ENCODE data around the gene C20orf204. TPM values are rescaled to one million over a fixed set of nuclear protein-coding genes. Genes with fewer than 3 reads are reported as not detected.

C20orf204 gene
- total RNA-seq, 4 donors from 2014 or later = 0.17 to 1.6 (median 0.32) TPM

DNA sequence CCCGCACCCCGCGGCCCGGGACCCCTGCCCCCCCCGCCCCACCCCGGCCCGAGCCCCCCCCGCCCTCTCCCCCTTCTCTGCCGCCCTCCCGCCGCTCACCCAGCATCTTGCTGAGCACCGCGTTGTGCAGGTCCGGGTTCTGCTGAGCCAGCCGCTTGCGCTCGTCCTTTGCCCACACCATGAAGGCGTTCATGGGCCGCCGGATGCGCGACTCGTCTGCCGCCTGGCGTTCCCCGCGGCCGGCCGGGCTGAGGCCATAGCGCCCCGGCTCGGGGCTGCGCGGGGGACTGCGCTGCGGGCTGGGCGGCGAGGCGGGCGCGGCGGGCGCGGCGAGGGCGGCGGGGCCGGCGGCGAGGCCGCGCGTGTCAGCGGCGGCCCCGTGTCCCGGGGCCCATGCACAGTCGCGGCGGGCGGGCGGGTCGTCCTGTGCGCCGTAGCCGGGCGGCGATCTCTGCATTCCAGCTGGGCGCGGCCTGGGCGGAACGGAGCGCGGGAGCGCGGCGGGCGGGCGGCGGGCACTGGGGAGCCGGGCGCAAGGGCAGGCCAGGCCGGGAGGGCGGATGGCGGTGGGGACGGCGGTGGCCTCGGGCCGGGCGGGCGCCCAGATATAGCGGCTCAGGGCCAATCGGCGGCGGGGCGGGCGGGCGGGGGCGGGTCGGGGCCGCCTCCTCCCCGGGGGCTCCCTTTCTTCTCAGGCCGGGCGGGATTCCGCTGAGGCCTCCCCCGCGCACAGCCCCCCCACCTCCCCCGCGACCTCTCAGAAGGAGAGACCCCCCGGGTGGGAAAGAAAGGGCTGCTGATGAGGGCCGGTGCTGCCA lies 13.3 kb downstream of the C20orf204 start, which contains the start of gene SOX18:
SOX18 (minus strand) TSS at position 580 of the 818 bp plus-strand sequence; CDS start at position 457, 123 bp downstream.
- Histone ChIP-seq H3K4me3 (peak within 1 kb of the TSS; percentile 45 to 57 (median 46)), H3K9me3 (no peaks in the 10 kb centered on the region), H3K27me3 (peaks cover 0 to 100% (median 36%) of the 10 kb centered on the region in 4 donors), H3K36me3 (peaks cover 0 to 21% (median 0%) of the 10 kb centered on the region in 4 donors), H3K4me1 (peaks cover 15 to 58% (median 40%) of the 10 kb centered on the region in 4 donors), H3K27ac (replicated peaks in 1 of 4) (peak within 1 kb of the TSS; percentile 57 to 77 (median 74))
- 2% methylated on average over 12 of the region's 111 CpGs for WGBS
- DNase-seq (ENCODE audit: extremely low spot score) = no peak
- intact Hi-C loops (cut with DNase I) = no loop called here
- TF ChIP-seq POLR2AphosphoS5 (IDR thresholded peaks at IDR 0.05) = peak in 1 of 2 donors; percentile 46
- TF ChIP-seq POLR2A (IDR thresholded peaks at IDR 0.05; ENCODE audit: low read depth) = no peak

DNA sequence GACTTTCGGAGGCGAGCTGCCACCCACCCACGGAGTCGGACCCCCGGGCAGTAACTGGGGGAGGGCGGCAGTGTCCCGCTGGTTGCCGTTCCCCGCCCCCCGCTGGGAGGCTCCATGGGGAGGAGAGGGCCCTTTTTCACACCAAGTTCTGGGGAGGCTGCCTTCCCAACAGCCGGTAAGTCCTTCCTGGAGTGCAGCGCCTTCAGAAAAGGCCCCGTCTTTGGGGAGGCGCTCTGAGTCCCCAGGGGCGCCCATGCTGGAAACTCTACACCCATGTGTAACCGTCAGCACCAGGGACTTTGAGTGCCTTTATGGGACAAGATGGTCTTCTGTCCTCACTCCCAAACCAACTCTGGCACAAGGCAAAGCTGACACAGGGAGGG lies 13.9 kb downstream of the C20orf204 start:
- H3K27ac ChIP-seq (replicated peaks in 1 of 4) = peak overlapping the region; percentile 57 to 77 (median 74)
- TF ChIP-seq POLR2A (IDR thresholded peaks at IDR 0.05; ENCODE audit: low read depth) = no peak
- TF ChIP-seq POLR2AphosphoS5 (IDR thresholded peaks at IDR 0.05) = no peak
- TF ChIP-seq, protein P1, sequence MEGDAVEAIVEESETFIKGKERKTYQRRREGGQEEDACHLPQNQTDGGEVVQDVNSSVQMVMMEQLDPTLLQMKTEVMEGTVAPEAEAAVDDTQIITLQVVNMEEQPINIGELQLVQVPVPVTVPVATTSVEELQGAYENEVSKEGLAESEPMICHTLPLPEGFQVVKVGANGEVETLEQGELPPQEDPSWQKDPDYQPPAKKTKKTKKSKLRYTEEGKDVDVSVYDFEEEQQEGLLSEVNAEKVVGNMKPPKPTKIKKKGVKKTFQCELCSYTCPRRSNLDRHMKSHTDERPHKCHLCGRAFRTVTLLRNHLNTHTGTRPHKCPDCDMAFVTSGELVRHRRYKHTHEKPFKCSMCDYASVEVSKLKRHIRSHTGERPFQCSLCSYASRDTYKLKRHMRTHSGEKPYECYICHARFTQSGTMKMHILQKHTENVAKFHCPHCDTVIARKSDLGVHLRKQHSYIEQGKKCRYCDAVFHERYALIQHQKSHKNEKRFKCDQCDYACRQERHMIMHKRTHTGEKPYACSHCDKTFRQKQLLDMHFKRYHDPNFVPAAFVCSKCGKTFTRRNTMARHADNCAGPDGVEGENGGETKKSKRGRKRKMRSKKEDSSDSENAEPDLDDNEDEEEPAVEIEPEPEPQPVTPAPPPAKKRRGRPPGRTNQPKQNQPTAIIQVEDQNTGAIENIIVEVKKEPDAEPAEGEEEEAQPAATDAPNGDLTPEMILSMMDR (IDR thresholded peaks at IDR 0.05) = no peak
- no peak for TF ChIP-seq EP300 (IDR thresholded peaks at IDR 0.05)
- DNase-seq (ENCODE audit: extremely low spot score) = no peak
- H3K9me3 ChIP-seq = no peaks in the 10 kb centered on the region
- intact Hi-C loops (cut with DNase I) = no loop called here
- H3K36me3 ChIP-seq = peaks cover 0 to 21% (median 0%) of the 10 kb centered on the region in 4 donors
- H3K4me3 ChIP-seq = peak overlapping the region; percentile 45 to 57 (median 46)
- peaks cover 0 to 100% (median 36%) of the 10 kb centered on the region in 4 donors for H3K27me3 ChIP-seq
- peaks cover 15 to 61% (median 41%) of the 10 kb centered on the region in 4 donors for H3K4me1 ChIP-seq
- 21% methylated on average over 11 of the region's 16 CpGs for WGBS

DNA sequence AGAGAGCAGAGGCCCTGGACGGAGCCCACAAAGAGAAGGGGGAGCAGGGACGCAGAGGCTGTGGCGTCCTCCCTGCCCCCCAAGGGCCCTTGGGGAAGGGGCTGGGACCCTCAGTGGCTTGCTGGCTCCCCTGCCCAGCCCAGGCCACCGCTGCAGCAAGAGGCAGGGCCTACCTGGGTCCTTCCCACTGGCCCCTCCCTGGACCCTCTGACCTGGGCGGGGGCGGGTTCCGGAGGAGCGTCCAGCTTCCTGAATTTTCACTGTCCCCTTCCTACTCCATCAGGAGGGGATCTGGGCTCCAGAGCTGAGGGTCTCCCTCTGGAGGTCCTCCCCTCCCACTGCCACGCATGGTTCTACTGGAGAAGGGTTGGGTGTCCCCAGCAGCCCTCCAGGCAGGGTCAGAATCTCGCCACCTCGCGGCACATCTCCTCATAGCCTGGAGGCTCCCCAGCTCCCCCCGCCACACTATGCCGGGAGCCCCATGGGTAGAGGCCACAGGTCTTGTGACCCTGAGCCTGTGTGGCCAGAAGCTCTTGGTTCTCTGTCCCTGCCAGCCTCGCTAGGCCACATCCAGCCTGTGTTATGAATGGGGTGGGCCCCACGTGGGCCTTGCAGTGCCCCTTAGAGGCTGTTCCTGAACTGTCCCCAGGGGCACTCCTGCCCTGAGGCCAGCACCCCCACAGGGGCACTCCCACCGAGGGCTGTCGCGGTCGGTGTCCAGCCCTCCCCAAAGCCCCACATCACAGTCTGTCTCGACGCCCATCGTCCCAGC lies 14.5 kb downstream of the C20orf204 start:
- no peaks in the 10 kb centered on the region for H3K9me3 ChIP-seq
- H3K4me1 ChIP-seq = peaks cover 20 to 55% (median 44%) of the 10 kb centered on the region in 4 donors
- intact Hi-C loops (cut with DNase I) = no loop called here
- TF ChIP-seq POLR2AphosphoS5 (IDR thresholded peaks at IDR 0.05) (no peak), EP300 (IDR thresholded peaks at IDR 0.05) (no peak), POLR2A (IDR thresholded peaks at IDR 0.05; ENCODE audit: low read depth) (no peak)
- TF ChIP-seq, protein P1 (IDR thresholded peaks at IDR 0.05) = no peak
- peaks cover 0 to 21% (median 0%) of the 10 kb centered on the region in 4 donors for H3K36me3 ChIP-seq
- peak overlapping the region; percentile 45 to 57 (median 46) for H3K4me3 ChIP-seq
- no peak for DNase-seq (ENCODE audit: extremely low spot score)
- peak overlapping the region; percentile 57 to 77 (median 74) for H3K27ac ChIP-seq (replicated peaks in 1 of 4)
- H3K27me3 ChIP-seq = peaks cover 0 to 100% (median 36%) of the 10 kb centered on the region in 4 donors
- WGBS = 87% methylated on average over 5 of the region's 23 CpGs

DNA sequence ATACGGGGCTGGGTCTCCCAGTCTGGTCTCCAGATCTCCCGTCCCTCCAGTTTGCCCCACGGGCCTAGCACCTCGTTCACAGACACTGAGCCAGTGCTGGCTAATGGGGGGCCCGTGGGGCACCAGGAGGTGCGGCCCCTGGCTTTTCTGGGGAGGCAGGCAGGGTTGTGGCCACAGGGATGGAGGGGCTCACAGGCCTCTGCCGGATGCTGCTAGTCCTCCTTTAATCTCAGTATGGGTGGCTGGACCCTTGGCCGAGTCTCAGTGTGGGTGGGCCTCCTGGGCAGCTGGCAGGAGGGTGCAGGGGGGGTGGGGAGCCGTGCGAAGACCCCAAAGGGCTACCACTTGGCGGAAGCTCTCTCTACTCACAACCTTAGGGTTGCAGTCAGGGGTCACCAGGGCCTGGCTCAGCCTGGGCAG lies 15.1 kb downstream of the C20orf204 start:
- H3K9me3 ChIP-seq = no peaks in the 10 kb centered on the region
- H3K36me3 ChIP-seq = peaks cover 0 to 21% (median 0%) of the 10 kb centered on the region in 4 donors
- peak overlapping the region; percentile 57 to 77 (median 74) for H3K27ac ChIP-seq (replicated peaks in 1 of 4)
- no peak for TF ChIP-seq EP300 (IDR thresholded peaks at IDR 0.05)
- no peak for TF ChIP-seq POLR2AphosphoS5 (IDR thresholded peaks at IDR 0.05)
- TF ChIP-seq, protein P1 (IDR thresholded peaks at IDR 0.05) = no peak
- TF ChIP-seq POLR2A (IDR thresholded peaks at IDR 0.05; ENCODE audit: low read depth) = no peak
- no peak for DNase-seq (ENCODE audit: extremely low spot score)
- H3K27me3 ChIP-seq = peaks cover 0 to 100% (median 36%) of the 10 kb centered on the region in 4 donors
- whole genome bisulfite sequencing = 89% methylated on average over 3 of the region's 11 CpGs
- peaks cover 20 to 56% (median 49%) of the 10 kb centered on the region in 4 donors for H3K4me1 ChIP-seq
- H3K4me3 ChIP-seq = peak overlapping the region in 3 of 4 donors; percentile 46 to 57 (median 47)
- intact Hi-C loops (cut with DNase I) = no loop called here

All from esophagus muscularis mucosa (tissue), 4 donors.